H1 (cell line): Measurements from ENCODE around the gene RRP12. TPM values are rescaled to one million over a fixed set of nuclear protein-coding genes. Genes with fewer than 3 reads are reported as not detected.

Source experiments
- CTCF ChIA-PET: fragments of 300-600 bp; sonication (Branson Sonifier 250); formaldehyde crosslinking; loops from one replicate; lab custom pipeline; 2021; ENCODE audit not compliant: partially characterized antibody; lab: Charles Lee
- POLR2A ChIA-PET: fragments of 300-600 bp; sonication (Branson Sonifier 250); formaldehyde crosslinking; loops from one replicate; lab custom pipeline; 2021; ENCODE audit warnings: inconsistent platforms; ENCODE audit not compliant: partially characterized antibody; lab: Charles Lee
- DNase-seq, 2 experiments: peaks; one replicate each; pipeline versions ENCODE4 v3.0.0 to v3.0.0-alpha.2; 2010 to 2022; ENCODE audit warnings: low spot score in 2 of 2, low read depth in 1 of 2, mixed read lengths in 1 of 2
- FAIRE-seq: peaks from 2 replicates; lab custom pipeline; 2011; peaks lifted over from hg19 to GRCh38; lab: Jason Lieb, UNC
- H2AFZ ChIP-seq: 2 replicates; pipeline ENCODE4 v1.8.1; 2012; ENCODE audit warnings: low read length, inconsistent platforms
- H2AK5ac ChIP-seq: 2 replicates; pipeline ENCODE4 v1.6.1; 2013; ENCODE audit warnings: low read depth, low read length
- H2BK120ac ChIP-seq: replicated peaks from 2 replicates; pipeline ENCODE3; 2013; ENCODE audit warnings: low read depth, low read length, inconsistent platforms
- H2BK12ac ChIP-seq: 2 replicates; pipeline ENCODE4 v1.6.1; 2013; ENCODE audit warnings: low read depth, low read length
- H2BK15ac ChIP-seq: 2 replicates; pipeline ENCODE4 v1.6.1; 2013; ENCODE audit warnings: low read length
- H2BK20ac ChIP-seq: 2 replicates; pipeline ENCODE4 v1.6.1; 2013; ENCODE audit warnings: low read length
- H2BK5ac ChIP-seq: 2 replicates; pipeline ENCODE4 v1.6.1; 2013; ENCODE audit warnings: low read depth, low read length
- H3K14ac ChIP-seq: 2 replicates; pipeline ENCODE4 v1.6.1; 2013; ENCODE audit warnings: inconsistent platforms; ENCODE audit not compliant: insufficient read length
- H3K18ac ChIP-seq: 2 replicates; pipeline ENCODE4 v1.6.1; 2013; ENCODE audit warnings: low read length; ENCODE audit errors: extremely low read depth
- H3K23ac ChIP-seq: 2 replicates; pipeline ENCODE4 v1.6.1; 2013; ENCODE audit warnings: inconsistent platforms; ENCODE audit not compliant: insufficient read length
- H3K23me2 ChIP-seq: 2 replicates; pipeline ENCODE4 v1.6.1; 2013; ENCODE audit warnings: low read depth, low read length
- H3K27ac ChIP-seq: 2 replicates; pipeline ENCODE4 v1.6.1; 2011; ENCODE audit warnings: low read depth, low read length, inconsistent platforms
- H3K27me3 ChIP-seq, 4 experiments: replicated peaks in 1 of 4; 1 replicate in 1 of 4; 2 replicates in 3 of 4; pipeline versions ENCODE4 v1.6.1 to v1.8.1; 2011 to 2013; ENCODE audit warnings: low read length in 3 of 4, mild to moderate bottlenecking in 3 of 4, inconsistent platforms in 2 of 4, mixed read lengths in 2 of 4, moderate library complexity in 1 of 4; ENCODE audit not compliant: control insufficient read depth in 3 of 4, insufficient read depth in 3 of 4; ENCODE audit errors: extremely low read depth in 1 of 4
- H3K36me3 ChIP-seq, 4 experiments: 2 replicates each; pipeline versions ENCODE4 v1.6.1 to v1.8.1; 2011 to 2013; ENCODE audit warnings: mild to moderate bottlenecking in 4 of 4, low read length in 3 of 4, moderate library complexity in 2 of 4, control low read depth in 1 of 4, inconsistent platforms in 1 of 4; ENCODE audit not compliant: insufficient read depth in 4 of 4, control insufficient read depth in 2 of 4
- H3K4ac ChIP-seq: replicated peaks from 2 replicates; pipeline ENCODE3; 2013; ENCODE audit warnings: low read length, low read depth, mixed read lengths, inconsistent platforms; ENCODE audit not compliant: insufficient read length
- H3K4me1 ChIP-seq, 4 experiments: replicated peaks in 1 of 4; 1 replicate in 1 of 4; 2 replicates in 3 of 4; pipeline versions ENCODE4 v1.6.1 to v1.8.1; 2011 to 2013; ENCODE audit warnings: low read length in 3 of 4, inconsistent platforms in 2 of 4, mixed read lengths in 1 of 4; ENCODE audit not compliant: insufficient read depth in 4 of 4, control insufficient read depth in 3 of 4
- H3K4me2 ChIP-seq, 2 experiments: 2 replicates each; pipeline versions ENCODE4 v1.6.1 to v1.8.1; 2011 to 2013; ENCODE audit warnings: low read depth in 2 of 2, low read length in 2 of 2, control low read depth in 1 of 2, inconsistent platforms in 1 of 2, mild to moderate bottlenecking in 1 of 2; ENCODE audit not compliant: insufficient read depth in 1 of 2
- H3K4me3 ChIP-seq, 4 experiments: fragments of 200-600, 300-600 bp in 1 of 4; sonication (generic), shearing (Covaris generic), sonication (Bioruptor Twin) in 1 of 4; 2 replicates each; pipeline versions ENCODE4 v1.5.1 to v1.8.1; 2011 to 2016; ENCODE audit warnings: low read length in 4 of 4, low read depth in 3 of 4, control low read depth in 2 of 4, inconsistent platforms in 2 of 4, mild to moderate bottlenecking in 2 of 4, mixed read lengths in 1 of 4, moderate library complexity in 1 of 4; ENCODE audit not compliant: insufficient read depth in 2 of 4; ENCODE audit errors: extremely low read depth in 1 of 4
- H3K56ac ChIP-seq: replicated peaks from 2 replicates; pipeline ENCODE3; 2013; ENCODE audit warnings: low read depth, mild to moderate bottlenecking, mixed read lengths, low read length, inconsistent platforms; ENCODE audit not compliant: insufficient read length
- H3K79me1 ChIP-seq: 2 replicates; pipeline ENCODE4 v1.6.1; 2013; ENCODE audit warnings: low read depth, low read length, control low read depth
- H3K79me2 ChIP-seq, 2 experiments: 2 replicates each; pipeline versions ENCODE4 v1.6.1 to v1.8.1; 2012 to 2013; ENCODE audit warnings: low read length in 2 of 2, mild to moderate bottlenecking in 2 of 2, inconsistent platforms in 1 of 2; ENCODE audit not compliant: insufficient read depth in 2 of 2, control insufficient read depth in 1 of 2
- H3K9ac ChIP-seq, 4 experiments: replicated peaks in 1 of 4; 1 replicate in 1 of 4; 2 replicates in 3 of 4; pipeline versions ENCODE4 v1.6.1 to v1.8.1; 2011 to 2013; ENCODE audit warnings: low read depth in 3 of 4, low read length in 3 of 4, control low read depth in 2 of 4, mild to moderate bottlenecking in 2 of 4, moderate library complexity in 2 of 4, inconsistent platforms in 1 of 4; ENCODE audit errors: extremely low read depth in 1 of 4
- H3K9me3 ChIP-seq, 2 experiments: 2 replicates each; pipeline versions ENCODE4 v1.6.1 to v1.8.1; 2012 to 2013; ENCODE audit warnings: mild to moderate bottlenecking in 2 of 2, moderate library complexity in 2 of 2, control low read depth in 1 of 2, inconsistent platforms in 1 of 2, low read depth in 1 of 2, low read length in 1 of 2, mixed read lengths in 1 of 2; ENCODE audit not compliant: insufficient read depth in 2 of 2
- H4K20me1 ChIP-seq, 2 experiments: replicated peaks in 1 of 2; 2 replicates each; pipeline versions ENCODE3 to v1.8.1; 2011 to 2013; ENCODE audit warnings: inconsistent platforms in 2 of 2, low read length in 2 of 2, mild to moderate bottlenecking in 1 of 2; ENCODE audit not compliant: insufficient read depth in 2 of 2, control insufficient read depth in 1 of 2
- H4K5ac ChIP-seq: 2 replicates; pipeline ENCODE4 v1.6.1; 2013; ENCODE audit warnings: low read length, low read depth, mixed read lengths, inconsistent platforms; ENCODE audit not compliant: insufficient read length
- H4K8ac ChIP-seq: 2 replicates; pipeline ENCODE4 v1.8.0; 2013; ENCODE audit warnings: mild to moderate bottlenecking, moderate library complexity, low read length, inconsistent platforms; ENCODE audit not compliant: insufficient read depth; ENCODE audit errors: extremely low read depth
- H4K91ac ChIP-seq: replicated peaks from 2 replicates; pipeline ENCODE3; 2013; ENCODE audit warnings: low read length, mixed read lengths, inconsistent platforms; ENCODE audit not compliant: insufficient read length
- ASH2L ChIP-seq: fragments of 200-600, 300-600 bp; sonication (generic); IDR thresholded peaks from one replicate; pipeline ENCODE4 v1.7.1; 2017; ENCODE audit warnings: low read length
- ATF3 ChIP-seq: IDR thresholded peaks from 2 replicates; pipeline ENCODE4 v1.6.1; 2011; ENCODE audit warnings: low read depth, mild to moderate bottlenecking, low read length; ENCODE audit not compliant: insufficient read depth
- CBX5 ChIP-seq: fragments of 300-800, 300-1000 bp; sonication (generic); IDR thresholded peaks from 2 replicates; pipeline ENCODE4 v1.7.1; 2016; ENCODE audit warnings: antibody characterized with exemption, low read length, low read depth
- CEBPB ChIP-seq: IDR thresholded peaks from 2 replicates; pipeline ENCODE4 v1.6.1; 2012; ENCODE audit warnings: low read depth, low read length
- MAX ChIP-seq: IDR thresholded peaks from 2 replicates; pipeline ENCODE4 v1.6.1; 2012; ENCODE audit warnings: inconsistent platforms
- NRF1 ChIP-seq: IDR thresholded peaks from 2 replicates; pipeline ENCODE4 v1.6.1; 2011; ENCODE audit warnings: mild to moderate bottlenecking, low read depth, low read length, improper control_type of control experiment
- RAD21 ChIP-seq, 2 experiments: IDR thresholded peaks in 1 of 2; conservative IDR thresholded peaks in 1 of 2; 2 replicates each; pipeline ENCODE4 v1.6.1; 2011; ENCODE audit warnings: low read depth in 2 of 2, low read length in 2 of 2, improper control_type of control experiment in 1 of 2, inconsistent platforms in 1 of 2, mild to moderate bottlenecking in 1 of 2, moderate library complexity in 1 of 2
- RBBP5 ChIP-seq: IDR thresholded peaks from 2 replicates; pipeline ENCODE4 v1.7.1; 2012; ENCODE audit warnings: low read depth, mild to moderate bottlenecking, inconsistent platforms, low read length, moderate library complexity, borderline replicate concordance
- SIRT6 ChIP-seq: IDR thresholded peaks from one replicate; pipeline ENCODE4 v1.7.1; 2012; ENCODE audit warnings: low read length, inconsistent platforms
- SP2 ChIP-seq: IDR thresholded peaks from 2 replicates; pipeline ENCODE4 v1.6.1; 2012; ENCODE audit warnings: mild to moderate bottlenecking, low read length, inconsistent platforms
- SRF ChIP-seq: IDR thresholded peaks from 2 replicates; pipeline ENCODE4 v1.6.1; 2011; ENCODE audit warnings: mild to moderate bottlenecking, low read depth, low read length, moderate library complexity
- ZNF274 ChIP-seq: IDR thresholded peaks from 2 replicates; pipeline ENCODE4 v1.7.0; 2012; ENCODE audit warnings: low read length, borderline replicate concordance; ENCODE audit errors: extremely low read depth
- WGBS, 2 experiments: shearing (Covaris generic) in 1 of 2; methylation state at CpG; one replicate each; pipeline versions ENCODE4 v1.1.6 to v1.1.7; 2013 to 2015; ENCODE audit warnings: low lambda C conversion rate in 2 of 2, mixed read lengths in 2 of 2, inconsistent platforms in 1 of 2, low coverage in 1 of 2, missing lambda C conversion rate in 1 of 2; ENCODE audit not compliant: insufficient replicate concordance in 2 of 2, insufficient coverage in 1 of 2, insufficient read length in 1 of 2; ENCODE audit errors: extremely low coverage in 1 of 2, missing lambda C conversion rate in 1 of 2; 5-methylcytosine and 5-hydroxymethylcytosine counted together
- polyA plus RNA-seq, 7 experiments: library from polyadenylated mRNA; depleted of rRNA in 3 of 7; stranded (reverse) in 5 of 7; unstranded in 2 of 7; fragments of >200 nt in 5 of 7; fragments of 200-250 nt in 2 of 7; gene quantifications; 1 replicate in 5 of 7; 2 replicates in 1 of 7; 4 replicates in 1 of 7; pipeline versions ENCODE4 v1.2.1 to v1.2.3, GENCODE V29; 2011 to 2013; ENCODE audit warnings: missing spikeins in 2 of 7, mixed read lengths in 2 of 7
- total RNA-seq: library from RNA; stranded (reverse); fragmentation: NEBNext Ultra II Directional; extraction: Animal tissue kit (Norgen Biotek cat#: 25700); gene quantifications from 2 replicates; pipeline ENCODE4 v1.2.1, GENCODE V29; 2021

The RRP12 gene
- total and polyA plus RNA-seq, 2 of the 8 experiments (the other 6 are each of a cell fraction or from before 2014, with no cell fraction given): 21.0 to 65.8 TPM

- no peaks in the 10 kb centered on the region for H3K9me3 ChIP-seq
- no peak overlapping the region for H3K4me3 ChIP-seq
- no peak overlapping the region for H3K9ac ChIP-seq
- H4K5ac ChIP-seq: no peak overlapping the region
- no peak overlapping the region for H2BK12ac ChIP-seq
- H3K36me3 ChIP-seq: no peaks in the 10 kb centered on the region
- H3K27ac ChIP-seq: no peak overlapping the region
- no peaks in the 10 kb centered on the region for H3K4me1 ChIP-seq
- no peak overlapping the region for H3K4me2 ChIP-seq
- DNase-seq (no peak), FAIRE-seq (no peak)
- H3K4ac ChIP-seq: no peak overlapping the region
- H3K23me2 ChIP-seq: no peaks in the 10 kb centered on the region
- no peak overlapping the region for H2BK20ac ChIP-seq
- ChIA-PET POLR2A (interaction anchor here (1.5 to 1.7 kb wide), 3 partner anchors 9 to 26 kb away, joined by 3 to 8 read pairs (median 3); partner anchors contain the start of gene FRAT1), CTCF (interaction anchor here (0.6 to 1.0 kb wide), 3 partner anchors 21 to 1419 kb away, joined by 3 read pairs; no protein-coding TSS in a partner anchor)
- H3K56ac ChIP-seq: no peak overlapping the region
- WGBS, 2 experiments: 86% methylated on average over 1 of the region's 1 CpG; no CpG with 5 or more reads in 1 of the 2 experiments
- H2BK5ac ChIP-seq: no peak overlapping the region
- H2BK120ac ChIP-seq: no peak overlapping the region
- H3K23ac ChIP-seq: no peak overlapping the region
- no peak overlapping the region for H2AK5ac ChIP-seq
- no peaks in the 10 kb centered on the region for H3K79me1 ChIP-seq
- no peak overlapping the region for H3K18ac ChIP-seq
- no peaks in the 10 kb centered on the region; a peak in 1 of 7 replicates for H3K27me3 ChIP-seq
- no peak overlapping the region for H2BK15ac ChIP-seq
- H2AFZ ChIP-seq: peak overlapping the region; percentile 39; the same call in 1 of the 2 replicates
- no peak overlapping the region for H3K14ac ChIP-seq
- H4K91ac ChIP-seq: no peak overlapping the region
- TF ChIP-seq ZNF274: no peak
- TF ChIP-seq MAX: no peak
- TF ChIP-seq ATF3: no peak
- no peak for TF ChIP-seq RBBP5
- no peak for TF ChIP-seq SP2
- TF ChIP-seq SIRT6: no peak
- TF ChIP-seq RAD21 (IDR thresholded peaks at IDR 0.05 in 1 of 2, conservative IDR thresholded peaks at IDR 0.05 in 1 of 2; ENCODE audit: low read depth in 2 of 2, low read length in 2 of 2): no peak
- no peak for TF ChIP-seq NRF1
- TF ChIP-seq CBX5: no peak
- no peak for TF ChIP-seq SRF
- TF ChIP-seq CEBPB: no peak
- no peak for TF ChIP-seq ASH2L
- H4K8ac ChIP-seq: no peak overlapping the region
- no peaks in the 10 kb centered on the region for H4K20me1 ChIP-seq
- no peaks in the 10 kb centered on the region for H3K79me2 ChIP-seq
Observed at GRCh38 chr10:97307441-97307840, 93.7 kb downstream of the RRP12 start.
